Limb (tissue), 2 donors: ENCODE data around the gene REEP3.

Experiments used
- DNase-seq, 2 donors: peaks; one replicate each; pipeline ENCODE4 v3.0.0-alpha.2; 2016; ENCODE audit errors: extremely low spot score in 2 of 2

Gene REEP3

DNA sequence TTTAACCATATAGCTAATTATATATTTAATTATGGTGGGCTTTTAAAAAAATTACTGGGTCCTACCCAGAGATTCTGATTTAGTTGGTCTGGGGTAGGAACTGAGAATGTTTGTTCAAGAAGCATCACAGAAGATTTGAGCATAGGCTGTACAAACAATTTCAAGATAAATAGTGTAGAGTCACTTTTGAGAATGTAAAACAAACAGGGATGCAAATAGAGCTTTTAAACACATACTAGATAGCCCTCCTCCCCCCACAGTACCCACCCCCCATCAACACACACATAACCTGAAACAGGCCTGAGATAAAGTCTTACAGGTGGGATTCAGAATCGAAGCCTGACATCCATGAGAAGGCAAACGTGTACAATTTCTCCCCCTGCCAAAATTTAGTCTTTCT lies 15.6 kb upstream of the REEP3 start:
- DNase-seq = no peak

DNA sequence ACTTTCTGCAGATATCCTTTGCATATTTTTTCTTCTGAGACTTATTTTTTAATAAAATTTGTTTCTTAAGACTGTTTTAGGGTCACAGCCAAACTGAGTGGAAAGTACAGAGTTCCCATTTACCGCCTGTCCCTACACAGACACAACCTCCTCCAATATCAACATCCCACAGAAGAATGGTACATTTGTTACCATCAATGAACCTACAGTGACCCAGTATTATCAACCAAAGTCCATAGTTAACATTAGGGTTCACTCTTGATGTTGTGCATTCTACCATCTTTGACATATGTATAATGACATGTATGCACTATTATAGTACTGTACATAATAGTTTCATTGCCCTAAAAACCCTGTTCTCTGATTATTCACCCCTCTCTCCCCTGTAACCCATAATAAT lies 14.6 kb upstream of the REEP3 start:
- no peak for DNase-seq

DNA sequence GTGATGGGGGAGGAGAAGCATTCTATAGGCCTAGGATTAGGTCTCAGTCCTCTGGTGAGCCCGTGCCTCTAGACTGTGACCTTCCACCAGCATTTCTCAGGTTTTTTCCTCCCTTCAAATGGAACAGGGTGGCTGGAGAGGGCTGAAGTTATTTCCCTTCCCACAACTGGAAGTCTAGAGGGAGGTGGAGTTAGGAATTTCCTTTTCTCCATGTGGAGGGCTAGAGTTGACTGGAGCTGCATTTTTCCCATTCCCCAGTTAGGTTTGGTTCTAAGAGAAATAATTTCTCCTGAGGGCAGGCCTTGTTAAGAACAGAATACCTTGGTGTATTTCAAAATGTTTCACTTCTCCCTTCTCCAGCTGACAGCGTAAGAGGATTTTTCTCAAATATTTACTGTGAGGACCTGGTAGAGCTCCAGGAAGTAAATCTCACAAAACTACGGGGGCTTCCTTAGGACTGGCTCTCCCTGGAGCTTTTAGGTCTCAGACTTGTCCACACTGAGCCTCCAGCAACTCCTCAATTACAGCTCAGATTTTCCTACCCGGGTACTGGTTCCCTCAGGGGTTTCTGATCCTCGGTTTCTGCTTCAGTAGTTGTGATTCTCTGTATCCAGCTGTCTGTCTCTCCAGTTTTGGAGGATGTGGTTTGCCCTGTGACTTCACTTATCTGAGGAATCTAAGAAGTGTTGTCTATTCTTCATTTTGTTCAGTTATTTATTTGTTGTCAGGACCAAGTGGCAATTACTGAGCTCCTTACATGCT lies 6.0 kb upstream of the REEP3 start:
- DNase-seq = no peak

DNA sequence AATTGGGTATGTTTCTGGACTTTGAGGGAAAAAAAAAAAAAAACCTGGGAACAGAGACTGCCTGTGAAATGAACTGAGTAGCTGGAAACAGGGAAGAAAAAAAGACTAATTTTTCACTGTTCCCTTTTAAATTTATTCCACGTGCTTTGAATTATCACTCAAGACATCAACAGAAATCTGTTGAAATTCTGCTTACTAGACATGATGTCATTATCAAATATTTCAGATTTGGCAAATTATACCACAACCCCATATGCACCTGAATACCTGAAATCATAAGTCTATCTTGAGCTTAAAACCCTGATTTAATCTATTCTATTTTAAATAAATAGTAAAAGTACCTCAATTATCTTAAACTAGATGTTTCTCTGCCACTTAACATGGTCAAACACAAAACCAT lies 5.0 kb upstream of the REEP3 start:
- no peak for DNase-seq

DNA sequence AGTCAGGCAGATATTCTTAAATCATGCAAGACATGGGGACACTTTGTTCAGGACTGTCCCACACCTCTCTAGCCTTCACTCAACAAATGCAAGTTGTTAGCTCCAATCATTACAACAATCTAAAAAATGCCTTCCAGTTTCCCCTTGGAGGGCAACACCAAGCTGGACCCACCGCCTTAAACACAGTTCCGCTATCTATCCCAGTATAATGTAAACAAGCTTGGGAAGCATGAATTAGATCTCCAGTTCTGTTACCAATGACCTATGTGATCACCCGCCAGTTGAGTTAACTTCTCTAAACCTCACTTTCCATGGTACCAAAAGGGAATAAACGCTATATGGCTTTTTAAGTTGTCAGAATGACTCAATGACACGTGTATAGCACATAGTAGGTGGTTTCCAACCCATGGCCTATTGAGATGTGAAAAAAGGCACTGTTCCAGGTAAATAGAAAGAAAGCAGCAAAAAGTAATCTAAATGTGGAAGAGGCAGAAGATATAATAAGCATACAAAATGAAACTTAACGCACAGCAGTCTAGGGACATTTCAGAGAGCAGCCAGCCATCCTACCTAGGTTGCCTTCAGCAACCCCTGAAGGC lies 2.4 kb upstream of the REEP3 start:
- DNase-seq = no peak

DNA sequence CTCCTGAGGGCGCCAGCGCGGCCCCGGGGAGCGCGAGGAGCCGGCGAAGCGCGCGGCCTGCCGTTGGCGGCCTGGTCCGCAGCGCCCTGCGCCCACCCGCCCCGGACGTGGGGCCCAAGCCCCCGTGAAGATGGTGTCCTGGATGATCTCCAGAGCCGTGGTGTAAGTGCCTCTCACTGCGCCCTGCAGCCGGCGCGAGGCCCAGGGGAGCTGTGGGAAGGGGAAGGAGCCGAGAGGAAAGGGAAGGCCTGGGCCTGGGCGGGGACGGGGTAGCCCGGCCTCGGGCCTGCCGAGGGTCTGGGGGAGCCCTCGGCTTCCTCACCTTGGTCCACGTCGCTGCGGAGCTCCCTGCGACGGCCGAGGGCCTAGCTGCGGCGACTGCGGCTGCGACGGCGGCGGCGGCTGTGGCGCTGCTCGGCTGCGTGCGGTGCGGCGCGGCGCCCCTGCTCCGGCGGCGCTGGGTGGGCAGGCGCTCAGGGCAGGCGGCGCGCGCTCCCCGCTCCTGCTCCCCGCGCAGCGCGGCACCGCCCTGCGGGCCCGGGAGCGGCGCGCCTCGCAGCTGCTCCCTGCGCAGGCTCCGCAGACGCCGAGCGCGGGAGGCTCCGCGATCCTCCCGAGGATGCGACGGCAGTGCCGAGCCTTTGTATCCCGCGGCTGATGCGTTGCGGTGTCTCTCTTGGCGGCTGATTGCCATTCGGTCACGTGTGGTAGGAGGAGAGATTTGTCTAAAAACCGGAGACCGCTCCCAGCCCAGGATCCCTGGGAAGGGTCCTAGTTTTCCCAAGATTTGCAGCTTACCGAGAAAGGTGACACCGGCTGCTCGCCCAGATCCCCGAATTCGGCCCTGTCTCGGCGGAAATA lies 445 bp downstream of the REEP3 start:
- DNase-seq = peak; percentile 63 to 88

DNA sequence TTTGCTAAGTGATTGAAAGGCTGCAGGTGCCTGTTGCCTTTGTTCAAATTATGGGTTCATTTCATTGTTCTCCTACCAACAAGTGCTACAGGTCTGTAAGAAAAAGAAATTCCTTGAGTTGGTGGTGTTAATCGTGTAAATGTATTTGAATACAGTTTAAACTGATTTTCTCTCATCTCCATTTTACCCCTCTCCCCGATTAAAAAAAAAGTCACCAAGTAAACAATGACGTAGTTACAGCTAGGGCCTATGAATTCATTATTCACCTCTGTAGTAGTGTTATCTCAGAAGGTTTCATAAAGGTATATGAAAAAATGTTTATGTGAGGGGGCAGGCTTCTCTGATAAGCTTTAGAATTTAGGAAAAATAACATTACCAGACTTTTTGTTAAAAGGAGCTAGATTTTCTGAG lies 1.1 kb downstream of the REEP3 start:
- peak in 1 of 2 donors; percentile 17 for DNase-seq

DNA sequence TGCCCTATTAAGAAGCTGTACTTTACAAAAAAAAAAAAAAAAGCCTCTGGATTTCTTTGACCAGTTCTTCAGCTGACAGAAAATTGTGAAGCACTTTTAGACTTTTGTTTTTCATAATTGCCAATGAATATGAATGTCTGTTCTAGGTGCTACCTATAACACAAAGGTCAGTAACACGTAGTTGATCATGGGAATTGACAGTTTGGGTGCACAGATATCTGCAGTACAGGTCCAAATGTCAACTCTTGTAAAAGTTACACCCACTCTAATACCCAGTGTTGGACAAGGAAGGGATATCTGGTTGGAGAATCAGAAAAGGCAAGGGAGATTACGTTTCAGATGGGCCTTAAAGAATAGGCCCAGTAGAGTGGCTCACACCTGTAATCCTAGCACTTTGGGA lies 1.8 kb downstream of the REEP3 start:
- no peak for DNase-seq

DNA sequence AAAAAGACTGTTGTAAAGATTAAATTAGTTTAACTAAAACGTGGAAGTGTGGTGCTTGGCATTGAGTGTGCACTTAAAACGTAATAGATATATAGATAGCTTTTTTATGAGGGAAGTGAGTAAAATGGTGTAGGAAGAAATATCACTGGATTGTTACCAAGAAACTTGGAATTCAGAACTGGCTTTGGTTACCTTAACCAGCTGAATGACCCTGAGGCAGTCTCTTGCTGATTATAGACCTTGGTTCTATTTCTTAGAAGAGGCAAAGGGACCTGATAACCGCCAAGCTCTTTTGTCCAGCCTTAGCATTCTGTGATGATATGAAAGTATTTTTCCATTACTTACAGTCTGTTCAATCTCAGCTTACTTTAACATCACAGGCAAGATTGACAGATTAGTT lies 3.8 kb downstream of the REEP3 start:
- DNase-seq = no peak

DNA sequence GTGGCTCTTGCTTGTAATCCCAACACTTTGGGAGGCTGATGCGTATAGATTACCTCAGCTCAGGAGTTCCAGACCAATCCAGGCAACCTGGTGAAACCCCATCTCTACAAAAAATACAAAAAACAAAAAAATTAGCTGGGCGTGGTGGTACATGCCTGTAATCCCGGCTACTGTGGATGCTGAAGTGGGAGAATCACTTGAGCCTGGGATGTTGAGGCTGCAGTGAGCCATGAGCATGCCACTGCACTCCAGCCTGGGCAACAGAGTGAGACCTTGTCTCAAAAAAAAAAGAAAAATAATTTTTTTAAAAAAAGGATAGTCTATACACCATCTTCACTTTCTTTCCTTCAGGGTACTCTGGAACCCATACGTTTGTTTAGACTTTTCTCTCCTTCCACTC lies 6.2 kb downstream of the REEP3 start:
- no peak for DNase-seq

DNA sequence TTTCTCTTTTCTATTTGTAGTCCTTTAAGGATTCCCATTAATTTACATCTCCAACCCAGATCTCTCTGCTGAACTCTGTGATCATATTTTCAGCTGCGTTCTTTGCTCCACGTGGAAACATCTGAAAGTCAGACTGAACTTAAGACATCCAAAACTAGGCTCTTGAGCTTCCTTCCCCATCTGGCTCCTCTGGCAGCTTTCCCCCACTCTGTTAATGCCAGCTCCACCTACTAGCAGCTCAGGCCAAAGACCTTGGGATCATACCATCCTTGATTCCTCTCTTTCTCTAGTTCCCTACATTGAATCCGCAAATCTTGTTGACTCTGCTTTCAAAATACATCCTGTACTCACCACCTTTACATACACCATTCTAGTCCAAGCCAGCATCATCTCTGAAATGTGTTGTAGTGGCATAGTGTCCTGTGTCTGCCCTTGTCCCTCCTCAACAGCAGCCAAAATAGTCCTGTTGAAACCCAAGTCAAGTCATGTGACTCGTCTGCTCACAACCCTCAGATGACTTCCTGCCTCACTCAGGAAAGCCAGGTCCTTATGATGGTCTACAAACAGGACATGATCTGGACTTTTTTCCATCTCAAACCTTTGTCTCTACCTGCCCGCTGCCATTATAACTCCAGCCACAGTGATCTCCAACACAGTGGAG lies 7.0 kb downstream of the REEP3 start:
- DNase-seq = no peak

DNA sequence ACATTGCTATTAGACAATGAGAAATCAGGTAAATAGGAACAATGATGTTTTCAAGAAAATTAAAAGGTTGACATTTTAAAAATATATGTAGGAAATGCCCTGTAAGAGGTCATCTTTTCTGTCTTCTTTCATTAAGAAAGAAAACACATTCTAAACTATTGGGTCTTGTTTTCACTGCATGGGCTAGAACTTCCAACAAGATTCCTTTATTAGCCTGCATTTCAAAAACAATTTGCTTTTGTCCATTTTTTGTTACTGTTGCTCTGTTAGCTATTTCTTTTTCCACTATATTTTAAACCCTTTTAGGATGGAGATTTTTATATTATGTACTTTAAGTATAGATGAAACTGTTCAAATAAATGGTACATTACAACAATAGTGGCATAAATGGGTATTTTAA lies 9.2 kb downstream of the REEP3 start:
- DNase-seq = no peak

DNA sequence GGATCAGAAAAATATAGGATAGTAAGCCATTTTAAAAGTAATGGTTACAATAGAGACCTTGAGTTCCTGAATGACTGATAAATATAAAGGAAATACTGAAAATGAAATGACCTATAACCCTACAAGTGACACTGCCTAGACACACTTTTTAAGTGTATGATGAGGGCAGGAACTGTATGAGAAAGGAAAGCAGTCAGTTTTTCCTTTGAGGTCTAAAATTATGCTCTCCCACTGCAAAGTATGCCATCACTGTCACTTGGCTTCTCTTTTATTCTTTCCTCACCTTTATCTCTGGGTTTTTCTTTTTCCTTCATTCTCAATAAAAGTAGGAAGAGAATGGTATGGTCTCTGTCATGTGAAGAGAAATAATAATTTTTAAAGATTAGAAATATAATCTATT lies 13.5 kb downstream of the REEP3 start:
- DNase-seq = no peak

DNA sequence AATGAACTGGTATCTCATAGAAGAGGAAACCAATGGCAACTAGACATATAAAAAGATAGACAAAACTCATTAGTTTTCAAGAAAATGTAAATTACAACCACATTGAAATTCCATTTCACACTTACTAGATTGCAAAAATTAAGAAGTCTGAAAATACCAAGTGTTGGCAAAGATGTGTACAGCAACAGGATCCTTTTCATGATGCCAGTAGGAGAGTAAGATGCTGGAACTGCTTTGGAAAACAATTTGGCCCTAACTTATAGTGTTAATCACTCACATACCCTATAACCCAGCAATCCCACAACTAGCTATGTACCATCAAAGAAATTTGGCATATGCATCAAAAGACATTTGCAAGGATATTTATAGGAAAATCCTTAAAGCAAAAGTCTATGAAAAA lies 15.5 kb downstream of the REEP3 start:
- DNase-seq = no peak

DNA sequence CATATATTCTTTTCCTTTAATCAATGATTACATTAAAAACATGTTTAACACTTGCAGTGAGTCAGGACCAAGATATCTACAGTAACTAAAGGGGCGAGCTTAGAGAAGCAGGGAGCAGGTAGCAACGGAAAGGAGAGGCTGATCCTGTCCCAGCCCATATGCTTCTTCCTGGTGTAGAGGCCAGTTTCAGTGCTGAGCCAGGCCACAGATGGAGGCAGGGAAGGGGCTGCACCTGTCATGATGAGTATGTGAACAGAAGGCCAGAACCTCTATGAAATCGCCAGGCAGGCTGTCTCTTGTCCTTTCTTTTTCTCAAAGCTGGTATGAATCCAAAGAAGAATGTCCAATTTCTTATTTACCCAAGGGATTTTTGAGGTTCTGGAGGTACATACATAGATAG lies 16.3 kb downstream of the REEP3 start:
- DNase-seq = no peak

DNA sequence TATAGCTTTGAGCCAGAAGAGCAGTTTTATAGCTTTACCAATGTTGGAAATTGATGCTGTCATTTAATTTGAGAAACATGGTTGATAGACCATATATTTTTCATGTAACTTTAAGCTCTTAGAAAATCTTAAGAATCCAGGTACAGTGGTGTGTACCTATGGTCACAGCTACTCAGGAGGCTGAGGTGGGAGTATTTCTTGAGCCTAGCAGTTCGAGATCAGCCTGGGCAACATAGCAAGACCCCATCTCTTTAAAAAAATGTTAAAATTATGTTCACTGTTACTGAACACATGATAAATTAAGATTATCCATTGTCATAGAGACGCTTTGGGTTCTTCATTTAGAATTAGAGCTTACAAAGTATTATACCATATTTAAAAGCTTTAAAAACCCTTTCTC lies 18.2 kb downstream of the REEP3 start:
- no peak for DNase-seq

DNA sequence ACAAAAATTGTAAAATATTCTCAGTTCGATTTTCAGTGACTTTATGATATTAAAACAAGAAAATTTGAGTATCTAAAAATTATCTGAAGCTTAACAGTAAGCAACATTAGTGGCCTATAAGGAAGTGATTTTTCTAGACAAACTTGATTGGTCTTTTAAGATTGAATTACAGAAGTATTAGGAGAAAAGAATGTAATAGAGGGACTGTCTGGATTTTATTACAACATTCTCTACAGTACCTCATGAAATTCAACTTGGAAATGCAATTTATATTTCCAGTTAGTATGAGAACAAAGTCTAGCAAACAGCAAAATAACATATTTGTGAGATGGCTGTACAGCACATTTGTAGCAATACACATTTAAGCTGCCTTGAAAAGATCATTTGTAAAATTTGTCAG lies 18.8 kb downstream of the REEP3 start:
- DNase-seq = no peak

DNA sequence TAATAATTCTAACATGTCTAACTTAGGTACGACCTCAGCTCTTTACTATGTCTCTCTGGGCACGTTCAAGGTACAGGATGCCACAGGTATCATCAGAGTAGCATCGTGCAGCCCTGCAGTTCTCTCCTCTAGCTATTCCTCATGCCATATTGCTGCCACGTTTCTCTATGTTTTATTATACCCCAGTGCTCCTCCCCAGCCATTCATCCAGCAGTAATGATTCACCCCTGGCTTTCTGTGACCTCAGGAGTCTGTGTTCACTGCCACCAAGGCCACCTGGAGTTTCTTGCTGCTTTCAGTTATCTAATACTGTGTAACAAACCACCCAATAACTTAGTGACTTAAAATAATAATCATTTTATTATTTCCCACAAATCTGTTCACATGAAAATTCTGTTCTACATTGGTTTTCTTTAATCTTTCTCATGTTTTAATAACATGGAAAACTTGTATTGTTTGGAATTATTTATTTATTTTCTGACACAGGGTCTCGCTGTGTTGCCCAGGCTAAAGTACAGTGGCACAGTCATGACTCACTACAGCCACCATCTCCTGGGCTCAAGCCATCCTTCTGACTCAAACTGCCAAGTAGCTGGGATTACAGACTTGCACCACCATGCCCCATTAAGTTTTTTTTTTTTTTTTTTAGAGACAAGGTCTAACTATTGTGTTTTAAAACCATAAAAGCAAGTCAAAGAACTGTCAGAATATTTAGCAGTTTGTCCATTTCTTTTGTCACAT lies 21.8 kb downstream of the REEP3 start:
- DNase-seq = no peak

DNA sequence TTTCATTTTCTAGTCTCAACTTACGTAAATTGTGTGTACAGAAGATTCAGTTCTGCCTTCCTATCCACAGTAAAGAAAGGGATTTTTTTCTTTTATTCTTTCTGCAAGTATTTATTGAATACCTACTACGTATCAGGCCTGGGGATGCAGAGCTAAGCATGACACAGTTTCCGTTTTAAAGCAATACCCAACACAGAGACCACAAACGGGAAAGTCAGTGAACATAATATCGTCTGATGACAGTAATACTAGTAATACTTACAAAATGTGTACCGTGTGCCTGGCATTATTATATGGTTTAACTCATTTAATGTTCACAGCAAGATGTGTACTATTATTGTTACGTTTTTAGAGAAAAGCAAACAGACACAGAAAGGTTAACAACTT lies 22.4 kb downstream of the REEP3 start:
- no peak for DNase-seq

DNA sequence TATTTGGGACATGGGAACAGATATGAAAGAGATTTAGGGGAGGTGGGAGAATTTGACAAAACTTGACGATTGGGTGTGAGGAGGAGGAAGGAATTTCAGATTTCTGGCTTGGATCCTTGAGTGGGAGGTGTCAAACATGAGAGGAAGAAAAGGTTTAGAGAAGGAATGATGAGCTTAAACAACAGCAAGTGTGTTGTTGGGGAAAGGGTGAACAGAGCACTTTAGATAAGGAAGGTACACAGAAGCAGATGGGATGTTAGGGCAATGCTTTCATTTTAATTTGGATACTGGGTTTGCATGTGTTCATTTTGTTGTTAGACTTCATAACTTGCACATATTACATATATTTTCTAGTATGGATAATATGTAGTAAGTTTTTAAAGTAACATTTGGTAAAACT lies 23.2 kb downstream of the REEP3 start:
- DNase-seq = no peak

DNA sequence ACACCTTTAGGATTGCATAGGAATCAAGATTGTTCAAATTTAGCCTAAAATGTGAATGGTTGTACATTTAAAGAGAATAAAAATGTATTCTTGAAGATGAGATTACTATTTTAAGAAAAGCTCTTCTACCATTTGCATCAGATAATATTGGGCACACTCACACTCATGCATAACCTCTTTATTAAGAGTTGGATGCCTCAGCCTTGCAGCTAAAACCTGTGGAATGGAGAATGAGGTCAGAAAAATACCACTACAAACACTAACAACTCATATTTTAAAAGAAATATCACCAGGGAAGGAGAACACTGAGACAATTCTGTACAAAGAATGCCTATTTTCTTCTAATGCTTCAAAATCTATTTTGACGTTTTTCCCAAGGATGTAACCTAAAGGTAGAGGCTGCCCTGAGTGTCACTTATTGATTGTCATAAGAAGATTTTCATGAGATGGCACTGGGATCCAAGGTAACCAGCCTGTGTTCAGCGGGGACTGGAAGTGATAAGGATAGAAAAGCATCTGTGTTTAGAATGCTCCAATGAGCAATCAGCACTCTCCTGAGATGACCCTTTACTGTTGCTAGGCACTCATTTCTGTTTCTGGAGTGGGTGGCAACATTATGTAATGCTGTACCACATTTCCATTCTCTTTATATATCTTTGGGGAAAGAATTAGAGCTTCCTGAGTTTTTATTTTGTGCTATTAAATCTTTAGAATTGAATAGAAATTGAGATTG lies 26.6 kb downstream of the REEP3 start:
- no peak for DNase-seq
